Activated naive CD4-positive, alpha-beta T cell treated with anti-CD3 and anti-CD28 coated beads, Interleukin-2, amount 50 U/mL, for 72 hours (primary cell): ENCODE measurements around the gene RAB8A. TPM values are rescaled to one million over a fixed set of nuclear protein-coding genes. Genes with fewer than 3 reads are reported as not detected.
"Not testable (repeated sequence)": the region's sequence is repeated elsewhere in the genome, so short reads cannot be mapped to it uniquely, and the experiment has no call there.

ENCODE experiments used
- ATAC-seq, 2 donors: fragments of 150-1000 bp; cut with Tn5 transposase; 2 replicates each; pipeline ENCODE4 v1.10.0; 2021; ENCODE audit warnings: mild to moderate bottlenecking in 2 of 2, moderate library complexity in 2 of 2
- DNase-seq, 2 donors: peaks; one replicate each; pipeline ENCODE4 v3.0.0; 2021 to 2022; ENCODE audit warnings: low spot score in 2 of 2
- H3K27ac Mint-ChIP-seq, 2 donors: one replicate each; pipeline ENCODE4 v1.8.0; 2022; ENCODE audit warnings: mild to moderate bottlenecking in 2 of 2, mixed read lengths in 2 of 2
- H3K36me3 Mint-ChIP-seq, 2 donors: one replicate each; pipeline ENCODE4 v1.8.0; 2022; ENCODE audit warnings: mixed read lengths in 2 of 2
- H3K9me3 Mint-ChIP-seq, 2 donors: one replicate each; pipeline ENCODE4 v1.8.0; 2022; ENCODE audit warnings: mixed read lengths in 2 of 2
- total RNA-seq, 2 donors: library from RNA; stranded (reverse); gene quantifications; one replicate each; pipeline ENCODE4 v1.2.3, GENCODE V29; 2022

RAB8A gene
- total RNA-seq, 2 donors from 2014 or later, result 125 to 155 TPM

DNA sequence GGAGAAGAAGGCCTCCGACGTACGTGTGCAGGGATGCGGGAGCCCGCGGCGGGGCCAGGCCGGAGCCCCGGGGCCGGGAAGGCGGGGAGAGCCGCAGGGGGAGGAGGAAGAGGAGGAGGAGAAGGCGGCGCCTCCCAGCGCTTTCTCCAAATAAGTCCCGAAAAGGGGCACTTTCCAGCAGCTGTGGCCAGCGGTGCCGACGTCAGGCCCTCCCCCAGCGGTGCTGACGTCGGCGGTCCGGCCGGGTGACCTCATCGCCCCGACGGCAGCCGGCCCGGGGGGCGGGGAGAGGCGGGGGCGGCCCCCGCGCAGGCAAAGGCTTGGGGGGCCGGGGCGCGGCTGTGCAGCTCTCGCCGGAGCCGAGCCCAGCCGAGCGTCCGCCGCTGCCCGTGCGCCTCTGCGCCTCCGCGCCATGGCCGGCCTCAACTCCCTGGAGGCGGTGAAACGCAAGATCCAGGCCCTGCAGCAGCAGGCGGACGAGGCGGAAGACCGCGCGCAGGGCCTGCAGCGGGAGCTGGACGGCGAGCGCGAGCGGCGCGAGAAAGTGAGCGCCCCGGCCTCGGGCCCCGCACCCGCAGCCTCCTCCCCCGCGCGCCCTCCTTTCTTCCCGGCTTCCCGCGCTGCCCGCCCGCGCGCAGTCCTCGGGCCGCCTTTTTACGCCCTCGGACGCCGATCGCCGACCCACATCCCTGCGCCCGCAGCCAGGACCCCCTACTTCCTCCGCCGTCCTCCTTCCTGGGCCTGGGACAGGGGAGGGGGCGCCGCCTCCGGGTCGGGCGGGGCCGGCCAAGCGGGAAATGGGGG, 35.3 kb upstream of the RAB8A start, which contains the start of gene TPM4:
Gene TPM4 (plus strand): TSS at position 342 of the 804 bp plus-strand sequence. CDS start 71 bp downstream, at position 413.
- ATAC-seq (peak; percentile 62 to 73), DNase-seq (peak; percentile 87 to 93)
- peaks cover 27 to 42% of the 10 kb centered on the region in 2 donors for H3K36me3 Mint-ChIP-seq

GRCh38 chr19:16076958-16077611, 34.6 kb upstream of the RAB8A start:
- Mint-ChIP-seq H3K27ac (peak overlapping the region; percentile 98 to 99), H3K9me3 (no peaks in the 10 kb centered on the region), H3K36me3 (peaks cover 34 to 49% of the 10 kb centered on the region in 2 donors)
- ATAC-seq (no peak), DNase-seq (peak in 1 of 2 donors; percentile 23)

More for the DNA sequence above, 35.3 kb upstream of the RAB8A start, which contains the start of gene TPM4:
- Mint-ChIP-seq H3K27ac (peak within 1 kb of the TSS; percentile 98 to 99), H3K9me3 (no peaks in the 10 kb centered on the region)

- DNase-seq (peak in 1 of 2 donors; percentile 22), ATAC-seq (no peak)
- peaks cover 44 to 49% of the 10 kb centered on the region in 2 donors for H3K36me3 Mint-ChIP-seq
- no peaks in the 10 kb centered on the region for H3K9me3 Mint-ChIP-seq
- peak overlapping the region; percentile 98 to 99 for H3K27ac Mint-ChIP-seq
Observed at GRCh38 chr19:16077984-16078758, 33.5 kb upstream of the RAB8A start.

- DNase-seq (peak; percentile 57 to 73), ATAC-seq (peak; percentile 70 to 76)
- H3K36me3 Mint-ChIP-seq, result peaks cover 49 to 50% of the 10 kb centered on the region in 2 donors
- H3K27ac Mint-ChIP-seq, result peak overlapping the region; percentile 98 to 99
- H3K9me3 Mint-ChIP-seq, result no peaks in the 10 kb centered on the region
Observed at GRCh38 chr19:16078759-16079707, 32.7 kb upstream of the RAB8A start.

DNA sequence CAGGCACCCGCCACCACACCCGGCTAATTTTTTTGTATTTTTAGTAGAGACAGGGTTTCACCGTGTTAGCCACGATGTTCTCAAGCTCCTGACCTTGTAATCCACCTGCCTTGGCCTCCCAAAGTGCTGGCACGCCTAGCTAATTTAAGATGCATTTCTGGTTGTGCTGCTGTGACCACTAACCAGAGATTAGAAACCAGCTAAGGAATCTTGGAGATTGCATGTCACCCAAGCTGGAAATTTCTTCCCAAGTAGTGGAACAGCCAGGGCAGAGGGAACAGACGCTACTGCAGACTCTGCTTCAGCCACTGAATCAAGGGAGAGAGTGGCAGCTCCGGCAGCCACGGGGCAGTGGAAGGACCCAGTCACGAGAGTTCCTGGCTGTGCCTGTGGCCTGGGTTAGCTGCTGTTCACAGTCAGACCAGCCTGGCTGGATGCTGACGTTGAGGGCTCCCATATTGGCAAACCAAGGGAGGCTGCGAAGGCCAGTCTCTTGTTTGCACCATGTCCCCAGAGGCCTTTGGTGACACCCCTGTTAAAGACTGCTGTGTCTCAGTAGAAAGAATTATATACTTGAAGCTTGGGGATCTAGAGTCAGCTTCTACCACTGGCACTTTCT, 27.5 kb upstream of the RAB8A start:
- ATAC-seq, result no peak
- Mint-ChIP-seq H3K27ac (peak overlapping the region; percentile 39 to 50), H3K36me3 (peaks cover 58 to 73% of the 10 kb centered on the region in 2 donors), H3K9me3 (no peaks in the 10 kb centered on the region)
- no peak for DNase-seq

DNA sequence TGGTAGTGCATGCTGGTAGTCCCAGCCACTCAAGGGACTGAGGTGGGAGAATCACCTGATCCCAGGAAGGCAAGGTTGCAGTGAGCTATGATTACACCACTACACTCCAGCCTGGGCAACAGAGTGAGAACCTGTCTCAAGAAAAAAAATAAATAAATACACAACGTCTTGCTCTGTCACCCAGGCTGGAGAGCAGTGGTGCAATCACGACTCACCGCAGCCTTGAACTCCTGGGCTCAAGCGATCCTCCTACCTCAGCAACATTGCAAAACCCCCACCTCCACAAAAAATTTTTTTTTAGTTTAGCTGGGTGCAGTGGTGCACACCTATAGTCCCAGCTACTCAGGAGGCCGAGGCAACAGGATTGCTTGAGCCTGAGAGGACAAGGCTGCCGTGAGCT, 26.6 kb upstream of the RAB8A start:
- Mint-ChIP-seq H3K36me3 (peaks cover 60 to 76% of the 10 kb centered on the region in 2 donors), H3K27ac (peak overlapping the region in 1 of 2 donors; percentile 82), H3K9me3 (no peaks in the 10 kb centered on the region)
- DNase-seq (no peak), ATAC-seq (no peak)

DNA sequence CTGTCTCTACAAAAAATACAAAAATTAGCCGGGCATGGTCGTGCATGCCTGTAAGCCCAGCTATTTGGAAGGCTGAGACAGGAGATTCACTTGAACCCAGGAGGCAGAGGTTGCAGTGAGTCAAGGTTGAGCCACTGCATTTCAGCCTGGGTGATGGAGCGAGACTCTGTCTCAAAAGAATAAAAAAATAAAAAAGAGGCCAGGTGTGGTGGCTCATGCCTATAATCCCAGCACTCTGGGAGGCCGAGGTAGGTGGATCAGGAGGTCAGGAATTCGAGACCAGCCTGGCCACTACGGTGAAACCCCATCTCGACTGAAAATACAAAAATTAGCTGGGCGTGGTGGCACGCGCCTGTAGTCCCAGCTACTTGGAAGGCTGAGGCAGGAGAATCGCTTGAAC, 24.3 kb upstream of the RAB8A start:
- H3K9me3 Mint-ChIP-seq, H3K27ac Mint-ChIP-seq, DNase-seq, ATAC-seq: not testable (repeated sequence)
- peaks cover 42 to 70% of the 10 kb centered on the region in 2 donors for H3K36me3 Mint-ChIP-seq

GRCh38 chr19:16087940-16088339, 23.7 kb upstream of the RAB8A start:
- Mint-ChIP-seq H3K36me3 (peaks cover 45 to 70% of the 10 kb centered on the region in 2 donors), H3K9me3 (no peaks in the 10 kb centered on the region), H3K27ac (no peak overlapping the region)
- DNase-seq, result no peak
- ATAC-seq, result no peak

- no peak for DNase-seq
- no peaks in the 10 kb centered on the region for H3K9me3 Mint-ChIP-seq
- ATAC-seq, result no peak
- H3K27ac Mint-ChIP-seq, result peak overlapping the region in 1 of 2 donors; percentile 46
- H3K36me3 Mint-ChIP-seq, result peaks cover 51 to 70% of the 10 kb centered on the region in 2 donors
Observed at GRCh38 chr19:16088351-16089009, 23.2 kb upstream of the RAB8A start.

DNA sequence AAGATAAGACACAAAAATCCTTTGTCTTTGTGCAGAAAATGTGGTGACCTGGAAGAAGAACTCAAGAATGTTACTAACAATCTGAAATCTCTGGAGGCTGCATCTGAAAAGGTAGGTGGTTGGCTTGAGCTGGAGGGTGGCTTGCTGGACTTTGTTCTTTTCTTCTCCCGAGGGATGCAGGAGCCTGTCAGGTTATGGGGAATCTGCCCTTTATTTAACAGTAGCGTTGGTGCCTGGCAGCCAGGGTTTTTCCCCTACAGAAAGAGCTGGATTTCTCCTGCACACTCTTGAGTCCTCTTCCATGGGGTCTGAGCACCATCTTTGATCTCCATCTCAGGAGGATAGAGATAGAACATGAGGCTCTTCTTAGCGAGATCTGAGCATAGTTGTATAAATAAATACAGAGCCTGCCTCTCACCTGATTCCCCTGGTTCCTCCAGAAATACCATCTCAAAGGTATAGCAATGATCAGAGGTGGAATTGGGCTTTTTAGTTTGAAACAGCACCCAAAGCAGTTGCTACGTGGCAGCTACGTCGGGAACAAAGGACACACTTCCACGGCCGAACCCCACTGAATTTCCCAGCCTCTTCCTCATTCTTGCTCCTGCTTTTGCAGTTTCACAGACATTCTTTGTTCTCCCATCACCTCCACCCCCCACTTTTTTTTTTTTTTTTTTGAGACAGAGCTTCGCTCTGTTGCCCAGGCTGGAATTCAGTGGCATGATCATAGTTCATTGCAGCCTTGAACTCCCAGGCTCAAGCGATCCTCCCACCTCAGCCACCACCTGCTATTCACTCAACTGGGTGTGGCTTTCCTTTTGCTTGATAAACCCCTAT, 22.5 kb upstream of the RAB8A start:
- DNase-seq, result no peak
- H3K36me3 Mint-ChIP-seq, result peaks cover 50 to 74% of the 10 kb centered on the region in 2 donors
- H3K9me3 Mint-ChIP-seq, result no peaks in the 10 kb centered on the region
- no peak for ATAC-seq
- no peak overlapping the region for H3K27ac Mint-ChIP-seq

- ATAC-seq (no peak), DNase-seq (no peak)
- peaks cover 40 to 77% of the 10 kb centered on the region in 2 donors for H3K36me3 Mint-ChIP-seq
- peak overlapping the region in 1 of 2 donors; percentile 44 for H3K27ac Mint-ChIP-seq
- no peaks in the 10 kb centered on the region for H3K9me3 Mint-ChIP-seq
Observed at GRCh38 chr19:16091546-16092475, 19.9 kb upstream of the RAB8A start.

GRCh38 chr19:16094360-16095070, 17.2 kb upstream of the RAB8A start:
- H3K27ac Mint-ChIP-seq, result peak overlapping the region in 1 of 2 donors; percentile 80
- DNase-seq (no peak), ATAC-seq (no peak)
- H3K9me3 Mint-ChIP-seq, result no peaks in the 10 kb centered on the region
- peaks cover 35 to 75% of the 10 kb centered on the region in 2 donors for H3K36me3 Mint-ChIP-seq
